Breast epithelium (tissue), 3 donors: ENCODE results near the gene LRRC37B.
"Not testable (repeated sequence)": the region's sequence is repeated elsewhere in the genome, so short reads cannot be mapped to it uniquely, and the experiment has no call there.

Experiments used
- CTCF ChIP-seq, 3 donors: fragments of 450-650 bp; IDR thresholded peaks; one replicate each; pipeline ENCODE4 v1.5.1; 2016 to 2017; ENCODE audit warnings: antibody characterized with exemption in 3 of 3, mild to moderate bottlenecking in 3 of 3, moderate library complexity in 3 of 3
- POLR2AphosphoS5 ChIP-seq, 3 donors: sonication (generic); formaldehyde crosslinking; IDR thresholded peaks; one replicate each; pipeline ENCODE4 v1.6.1; 2017; ENCODE audit warnings: antibody characterized with exemption in 3 of 3

GRCh38 chr17:31974269-31975071, 32.7 kb upstream of the LRRC37B start:
- not testable (repeated sequence) for TF ChIP-seq POLR2AphosphoS5, CTCF (IDR thresholded peaks at IDR 0.05)
